HUES6 (cell line): ENCODE data around the gene ARNT2.

Source experiments
- H3K27ac ChIP-seq: 2 replicates; pipeline ENCODE4 v1.7.0; 2013; ENCODE audit warnings: low read depth, mild to moderate bottlenecking, low read length, inconsistent platforms
- H3K27me3 ChIP-seq: 2 replicates; pipeline ENCODE4 v1.6.1; 2013; ENCODE audit warnings: low read length; ENCODE audit not compliant: control insufficient read depth, insufficient read depth
- H3K36me3 ChIP-seq: 2 replicates; pipeline ENCODE4 v1.6.1; 2013; ENCODE audit warnings: low read length; ENCODE audit not compliant: control insufficient read depth, insufficient read depth
- H3K4me1 ChIP-seq: 2 replicates; pipeline ENCODE4 v1.6.1; 2013; ENCODE audit warnings: low read length; ENCODE audit not compliant: control insufficient read depth, insufficient read depth
- H3K4me3 ChIP-seq: 2 replicates; pipeline ENCODE4 v1.5.1; 2013; ENCODE audit warnings: low read depth, low read length
- H3K9ac ChIP-seq: one replicate; pipeline ENCODE4 v1.6.1; 2013; ENCODE audit warnings: mild to moderate bottlenecking, low read length
- H3K9me3 ChIP-seq: 2 replicates; pipeline ENCODE4 v1.6.1; 2013; ENCODE audit warnings: low read depth, low read length; ENCODE audit not compliant: control insufficient read depth, insufficient read depth

ARNT2 gene

GRCh38 chr15:80405970-80406369 is 1.8 kb downstream of the ARNT2 start:
- Histone ChIP-seq H3K4me1 (no peaks in the 10 kb centered on the region), H3K9ac (no peak overlapping the region), H3K27me3 (peaks cover 52% of the 10 kb centered on the region), H3K27ac (no peak overlapping the region), H3K9me3 (no peaks in the 10 kb centered on the region), H3K4me3 (no peak overlapping the region), H3K36me3 (no peaks in the 10 kb centered on the region)

DNA sequence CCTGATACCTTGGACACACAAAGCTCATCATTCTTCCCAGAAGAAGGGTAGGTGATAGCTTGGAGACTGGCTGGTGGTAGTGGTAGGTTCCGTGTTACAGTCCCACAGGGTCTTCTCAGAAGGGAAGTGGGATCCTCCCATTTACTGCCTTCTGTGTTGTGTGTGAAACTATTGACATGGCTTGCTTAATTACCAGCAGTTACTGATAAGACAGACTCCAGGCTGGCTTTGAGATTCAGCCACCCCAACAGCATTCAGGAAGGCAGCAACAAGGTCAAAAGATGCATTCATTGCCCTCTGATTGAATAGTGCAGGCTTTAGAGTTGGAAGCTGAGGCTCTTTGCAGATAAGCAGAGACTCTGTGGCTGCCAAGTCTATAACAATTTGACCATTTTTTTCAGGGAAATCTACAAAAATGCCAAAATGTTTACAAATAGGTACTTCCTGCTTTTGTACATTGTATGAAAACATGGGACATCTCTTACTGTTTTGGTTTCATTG is 7.7 kb downstream of the ARNT2 start:
- H3K36me3 ChIP-seq, result no peaks in the 10 kb centered on the region

DNA sequence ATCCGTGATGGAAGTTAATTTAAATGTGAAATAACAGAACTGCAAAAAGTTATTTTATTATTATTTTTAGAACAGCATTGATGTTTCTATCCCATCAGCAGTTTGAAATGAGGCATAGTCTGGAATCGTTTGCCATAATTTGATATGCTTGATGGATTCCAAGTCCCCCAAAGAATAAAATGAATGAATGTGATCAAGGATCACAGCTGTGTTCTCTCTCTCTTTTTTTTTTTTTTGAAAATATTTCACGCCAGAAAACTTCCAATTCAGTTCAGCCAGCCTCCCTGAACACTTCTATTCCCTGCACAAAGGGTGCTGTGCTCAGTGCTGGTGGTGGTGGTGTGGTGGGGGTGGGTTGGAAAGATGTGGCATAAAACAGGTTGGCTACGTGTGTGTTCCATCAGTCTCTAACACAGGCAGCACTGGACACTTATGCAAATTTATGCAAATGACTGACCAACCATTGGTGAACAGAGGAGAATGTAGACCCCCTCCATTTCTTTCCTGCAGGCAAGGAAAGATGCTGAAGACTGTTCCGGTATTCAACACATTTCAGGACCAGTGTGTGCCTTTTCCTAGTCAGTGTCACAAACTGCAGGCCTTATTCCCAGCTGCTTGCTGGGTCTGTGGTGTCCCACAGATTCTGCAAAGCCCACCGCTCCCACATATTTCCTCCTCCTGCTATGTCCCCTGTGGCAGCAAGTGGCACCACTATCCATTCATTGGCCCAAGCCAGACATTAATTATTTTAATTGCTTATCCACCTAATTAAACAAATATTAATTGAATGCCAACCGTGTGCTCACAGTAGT is 10.6 kb downstream of the ARNT2 start:
- Histone ChIP-seq H3K27ac (no peak overlapping the region), H3K9ac (no peak overlapping the region)

More for the DNA sequence above, 7.7 kb downstream of the ARNT2 start:
- Histone ChIP-seq H3K9me3 (no peaks in the 10 kb centered on the region), H3K27me3 (peaks cover 10% of the 10 kb centered on the region), H3K4me3 (no peak overlapping the region), H3K4me1 (no peaks in the 10 kb centered on the region), H3K27ac (no peak overlapping the region), H3K9ac (no peak overlapping the region)

GRCh38 chr15:80415358-80415670 is 11.1 kb downstream of the ARNT2 start:
- H3K4me3 ChIP-seq, result no peak overlapping the region
- no peak overlapping the region for H3K9ac ChIP-seq
- no peaks in the 10 kb centered on the region for H3K27me3 ChIP-seq
- no peaks in the 10 kb centered on the region for H3K4me1 ChIP-seq
- no peak overlapping the region for H3K27ac ChIP-seq
- H3K36me3 ChIP-seq, result no peaks in the 10 kb centered on the region
- no peaks in the 10 kb centered on the region for H3K9me3 ChIP-seq

More for the DNA sequence above, 10.6 kb downstream of the ARNT2 start:
- no peaks in the 10 kb centered on the region for H3K27me3 ChIP-seq
- H3K9me3 ChIP-seq, result no peaks in the 10 kb centered on the region
- H3K36me3 ChIP-seq, result no peaks in the 10 kb centered on the region
- H3K4me1 ChIP-seq, result no peaks in the 10 kb centered on the region
- H3K4me3 ChIP-seq, result no peak overlapping the region

DNA sequence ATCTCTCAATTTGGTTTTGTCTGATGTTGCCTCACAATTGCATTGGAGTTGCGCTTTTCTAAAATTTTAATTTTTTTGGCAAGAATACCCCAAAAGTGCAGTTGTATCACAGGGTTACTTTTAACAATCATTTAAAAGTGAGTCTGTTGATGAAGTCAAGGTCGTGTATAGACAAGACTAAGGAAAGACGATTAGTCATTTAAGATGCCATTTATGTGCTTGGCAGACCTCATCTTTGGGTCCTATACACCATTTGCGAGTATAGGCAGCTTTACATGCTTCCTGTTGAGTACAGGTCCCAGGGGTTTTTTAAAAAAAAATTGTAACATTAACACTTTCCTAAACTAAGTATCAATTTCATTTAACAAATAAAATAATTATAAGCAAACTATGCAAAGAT is 12.5 kb downstream of the ARNT2 start:
- Histone ChIP-seq H3K9ac (no peak overlapping the region), H3K27ac (no peak overlapping the region), H3K27me3 (no peaks in the 10 kb centered on the region), H3K4me1 (no peaks in the 10 kb centered on the region), H3K4me3 (no peak overlapping the region), H3K9me3 (no peaks in the 10 kb centered on the region), H3K36me3 (no peaks in the 10 kb centered on the region)

- Histone ChIP-seq H3K27me3 (no peaks in the 10 kb centered on the region), H3K4me3 (no peak overlapping the region), H3K27ac (no peak overlapping the region), H3K4me1 (no peaks in the 10 kb centered on the region), H3K9me3 (no peaks in the 10 kb centered on the region), H3K9ac (no peak overlapping the region), H3K36me3 (no peaks in the 10 kb centered on the region)
Observed at GRCh38 chr15:80418892-80419537, 14.8 kb downstream of the ARNT2 start.

DNA sequence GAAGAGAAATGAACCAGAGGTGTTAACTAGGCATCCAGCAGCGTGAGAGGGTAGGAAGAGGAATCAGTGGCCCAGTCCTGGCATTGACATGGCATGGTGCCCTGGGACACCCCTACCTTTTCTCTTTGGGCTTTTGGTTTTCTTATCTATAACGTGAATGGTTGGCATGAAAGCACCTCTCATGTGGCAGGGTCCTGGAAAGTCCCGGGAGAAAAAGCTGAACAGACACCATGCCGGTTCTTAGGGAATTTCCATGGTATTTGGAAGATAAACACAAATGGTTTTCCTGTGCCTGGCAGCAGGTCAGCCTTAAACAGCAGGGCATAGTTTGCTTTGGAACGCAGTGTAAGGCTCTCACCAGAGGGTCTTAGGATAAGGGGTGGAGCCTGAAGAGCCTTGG is 15.4 kb downstream of the ARNT2 start:
- H3K27me3 ChIP-seq, result no peaks in the 10 kb centered on the region
- no peak overlapping the region for H3K9ac ChIP-seq
- H3K4me3 ChIP-seq, result no peak overlapping the region
- H3K4me1 ChIP-seq, result no peaks in the 10 kb centered on the region
- no peaks in the 10 kb centered on the region for H3K9me3 ChIP-seq
- H3K27ac ChIP-seq, result no peak overlapping the region
- no peaks in the 10 kb centered on the region for H3K36me3 ChIP-seq

GRCh38 chr15:80420658-80421057 is 16.5 kb downstream of the ARNT2 start:
- Histone ChIP-seq H3K9me3 (no peaks in the 10 kb centered on the region), H3K27ac (no peak overlapping the region)

GRCh38 chr15:80423215-80423614 is 19.0 kb downstream of the ARNT2 start:
- Histone ChIP-seq H3K9me3 (no peaks in the 10 kb centered on the region), H3K9ac (no peak overlapping the region)

More at GRCh38 chr15:80420658-80421057, 16.5 kb downstream of the ARNT2 start:
- Histone ChIP-seq H3K4me3 (no peak overlapping the region), H3K36me3 (no peaks in the 10 kb centered on the region), H3K4me1 (no peaks in the 10 kb centered on the region), H3K27me3 (no peaks in the 10 kb centered on the region), H3K9ac (no peak overlapping the region)

GRCh38 chr15:80424381-80424780 is 20.2 kb downstream of the ARNT2 start:
- no peaks in the 10 kb centered on the region for H3K36me3 ChIP-seq
- no peaks in the 10 kb centered on the region for H3K27me3 ChIP-seq
- no peak overlapping the region for H3K9ac ChIP-seq
- H3K4me1 ChIP-seq, result no peaks in the 10 kb centered on the region
- H3K9me3 ChIP-seq, result no peaks in the 10 kb centered on the region
- no peak overlapping the region for H3K4me3 ChIP-seq
- H3K27ac ChIP-seq, result no peak overlapping the region

More at GRCh38 chr15:80423215-80423614, 19.0 kb downstream of the ARNT2 start:
- no peaks in the 10 kb centered on the region for H3K27me3 ChIP-seq
- H3K4me3 ChIP-seq, result no peak overlapping the region
- H3K36me3 ChIP-seq, result no peaks in the 10 kb centered on the region
- H3K4me1 ChIP-seq, result no peaks in the 10 kb centered on the region
- H3K27ac ChIP-seq, result no peak overlapping the region

DNA sequence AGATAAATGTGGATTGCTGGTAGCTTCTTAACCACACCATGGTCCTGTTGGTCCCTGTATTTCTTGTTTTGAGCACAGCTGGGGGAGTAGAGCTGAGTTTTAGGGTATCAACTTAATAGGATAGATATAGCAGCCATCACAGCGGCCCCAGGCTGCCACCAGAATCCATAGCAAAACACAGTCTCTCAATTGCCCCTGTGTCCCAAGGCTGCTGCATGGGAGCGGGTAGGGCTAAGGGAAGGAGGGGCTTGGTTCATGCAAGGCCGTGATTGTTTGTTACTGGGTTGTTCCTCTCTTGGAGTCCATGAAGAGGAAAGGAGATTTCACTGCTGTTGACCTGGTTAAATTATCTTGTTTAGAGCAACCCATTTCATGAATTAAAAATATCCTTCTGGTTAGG is 22.1 kb downstream of the ARNT2 start:
- H3K36me3 ChIP-seq, result no peaks in the 10 kb centered on the region
- no peak overlapping the region for H3K27ac ChIP-seq
- peaks cover 2% of the 10 kb centered on the region; the same call in 1 of the 2 replicates for H3K4me1 ChIP-seq
- H3K4me3 ChIP-seq, result no peak overlapping the region
- no peaks in the 10 kb centered on the region for H3K9me3 ChIP-seq
- no peak overlapping the region for H3K9ac ChIP-seq
- no peaks in the 10 kb centered on the region for H3K27me3 ChIP-seq
